Measurements from ENCODE around the gene ABITRAM.

DNA sequence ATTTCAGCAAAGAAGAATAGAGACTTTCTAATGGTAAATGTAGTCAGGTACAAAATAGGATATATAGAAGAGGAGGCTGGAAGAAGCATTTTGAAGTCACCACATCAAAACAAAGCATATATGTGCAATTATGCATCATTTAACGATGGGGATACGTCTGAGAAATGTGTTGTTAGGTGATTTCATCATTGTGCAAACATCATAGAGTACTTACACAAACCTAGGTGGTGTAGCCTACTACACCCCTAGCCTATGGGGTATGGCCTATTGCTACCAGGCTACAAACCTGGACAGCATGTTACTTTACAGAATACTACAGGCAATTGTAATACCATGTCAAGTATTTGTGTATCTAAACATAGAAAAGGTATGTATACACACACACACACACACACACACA lies 28.7 kb upstream of the ABITRAM start:
- TF ChIP-seq ZNF691 (CRISPR knock-in tag; IDR thresholded peaks at IDR 0.05; ENCODE audit: borderline replicate concordance, low read depth), result no peak
- no peak for TF ChIP-seq ZNF780A (CRISPR knock-in tag; IDR thresholded peaks at IDR 0.05)
- no peak for TF ChIP-seq CTCF (CRISPR knock-in tag; IDR thresholded peaks at IDR 0.05)
